Measurements from ENCODE around the gene NRCAM.

NRCAM gene

GRCh38 chr7:108308276-108308675, 148.0 kb downstream of the NRCAM start:
- TF ChIP-seq PPARA (CRISPR knock-in tag; IDR thresholded peaks at IDR 0.05; ENCODE audit: borderline replicate concordance) (no peak), BACH2 (CRISPR knock-in tag; IDR thresholded peaks at IDR 0.05; ENCODE audit: borderline replicate concordance) (no peak), ZC3H10 (CRISPR knock-in tag; IDR thresholded peaks at IDR 0.05) (no peak), ARNTL (CRISPR knock-in tag; IDR thresholded peaks at IDR 0.05; ENCODE audit: borderline replicate concordance, low read depth) (no peak), TCF4 (CRISPR knock-in tag; IDR thresholded peaks at IDR 0.05; ENCODE audit: borderline replicate concordance) (no peak), ISL1 (CRISPR knock-in tag; IDR thresholded peaks at IDR 0.05) (no peak), TSHZ2 (CRISPR knock-in tag; IDR thresholded peaks at IDR 0.05) (no peak), GLIS3 (CRISPR knock-in tag; IDR thresholded peaks at IDR 0.05) (no peak), TOX (CRISPR knock-in tag; IDR thresholded peaks at IDR 0.05; ENCODE audit: borderline replicate concordance) (no peak), ZNF8 (CRISPR knock-in tag; IDR thresholded peaks at IDR 0.05) (no peak), ZNF565 (CRISPR knock-in tag; conservative IDR thresholded peaks at IDR 0.05; ENCODE audit: low read depth) (no peak), OSR1 (CRISPR knock-in tag; IDR thresholded peaks at IDR 0.05) (no peak), ZFP3 (CRISPR knock-in tag; IDR thresholded peaks at IDR 0.05) (no peak), ESRRG (CRISPR knock-in tag; IDR thresholded peaks at IDR 0.05) (no peak)
- TF ChIP-seq, protein P1, sequence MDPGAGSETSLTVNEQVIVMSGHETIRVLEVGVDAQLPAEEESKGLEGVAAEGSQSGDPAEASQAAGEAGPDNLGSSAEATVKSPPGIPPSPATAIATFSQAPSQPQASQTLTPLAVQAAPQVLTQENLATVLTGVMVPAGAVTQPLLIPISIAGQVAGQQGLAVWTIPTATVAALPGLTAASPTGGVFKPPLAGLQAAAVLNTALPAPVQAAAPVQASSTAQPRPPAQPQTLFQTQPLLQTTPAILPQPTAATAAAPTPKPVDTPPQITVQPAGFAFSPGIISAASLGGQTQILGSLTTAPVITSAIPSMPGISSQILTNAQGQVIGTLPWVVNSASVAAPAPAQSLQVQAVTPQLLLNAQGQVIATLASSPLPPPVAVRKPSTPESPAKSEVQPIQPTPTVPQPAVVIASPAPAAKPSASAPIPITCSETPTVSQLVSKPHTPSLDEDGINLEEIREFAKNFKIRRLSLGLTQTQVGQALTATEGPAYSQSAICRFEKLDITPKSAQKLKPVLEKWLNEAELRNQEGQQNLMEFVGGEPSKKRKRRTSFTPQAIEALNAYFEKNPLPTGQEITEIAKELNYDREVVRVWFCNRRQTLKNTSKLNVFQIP (CRISPR knock-in tag; IDR thresholded peaks at IDR 0.05; ENCODE audit: borderline replicate concordance, low read depth), result no peak
- TF ChIP-seq, protein P2, sequence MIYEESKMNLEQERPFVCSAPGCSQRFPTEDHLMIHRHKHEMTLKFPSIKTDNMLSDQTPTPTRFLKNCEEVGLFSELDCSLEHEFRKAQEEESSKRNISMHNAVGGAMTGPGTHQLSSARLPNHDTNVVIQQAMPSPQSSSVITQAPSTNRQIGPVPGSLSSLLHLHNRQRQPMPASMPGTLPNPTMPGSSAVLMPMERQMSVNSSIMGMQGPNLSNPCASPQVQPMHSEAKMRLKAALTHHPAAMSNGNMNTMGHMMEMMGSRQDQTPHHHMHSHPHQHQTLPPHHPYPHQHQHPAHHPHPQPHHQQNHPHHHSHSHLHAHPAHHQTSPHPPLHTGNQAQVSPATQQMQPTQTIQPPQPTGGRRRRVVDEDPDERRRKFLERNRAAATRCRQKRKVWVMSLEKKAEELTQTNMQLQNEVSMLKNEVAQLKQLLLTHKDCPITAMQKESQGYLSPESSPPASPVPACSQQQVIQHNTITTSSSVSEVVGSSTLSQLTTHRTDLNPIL (CRISPR knock-in tag; IDR thresholded peaks at IDR 0.05; ENCODE audit: low read depth), result no peak
- ATAC-seq, result no peak

GRCh38 chr7:108307595-108307994, 148.6 kb downstream of the NRCAM start:
- no peak; the same call in 2 of the 3 replicates for ATAC-seq
- TF ChIP-seq BACH2 (CRISPR knock-in tag; IDR thresholded peaks at IDR 0.05; ENCODE audit: borderline replicate concordance), result no peak
- TF ChIP-seq ZNF565 (CRISPR knock-in tag; conservative IDR thresholded peaks at IDR 0.05; ENCODE audit: low read depth), result no peak
- TF ChIP-seq ZFP30 (CRISPR knock-in tag; IDR thresholded peaks at IDR 0.05), result no peak

DNA sequence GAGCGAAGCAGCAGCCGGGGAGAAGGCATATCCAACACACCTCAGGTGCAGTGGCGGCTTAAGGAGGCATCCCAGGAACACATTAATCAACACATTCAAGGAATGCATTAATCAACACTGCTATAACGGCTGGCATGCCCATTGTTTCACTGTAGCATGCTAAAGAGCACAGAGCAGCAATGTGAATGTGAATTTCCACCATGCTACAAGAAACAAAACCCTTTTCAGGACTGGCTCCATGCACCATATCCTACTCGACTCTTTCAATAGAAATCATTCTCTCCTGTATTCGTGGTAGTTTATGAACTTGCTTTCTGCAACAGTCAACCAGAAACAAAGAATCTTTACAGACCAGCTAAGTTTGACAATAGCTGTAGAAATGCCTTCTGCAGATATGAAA, 149.0 kb downstream of the NRCAM start:
- TF ChIP-seq, protein P2 (CRISPR knock-in tag; IDR thresholded peaks at IDR 0.05; ENCODE audit: low read depth), result no peak
- TF ChIP-seq OSR1 (CRISPR knock-in tag; IDR thresholded peaks at IDR 0.05), result no peak
- no peak for TF ChIP-seq GLIS3 (CRISPR knock-in tag; IDR thresholded peaks at IDR 0.05)
- no peak for TF ChIP-seq ESRRG (CRISPR knock-in tag; IDR thresholded peaks at IDR 0.05)
- no peak for TF ChIP-seq ZNF70 (CRISPR knock-in tag; IDR thresholded peaks at IDR 0.05)
- no peak for TF ChIP-seq CSDC2 (CRISPR knock-in tag; IDR thresholded peaks at IDR 0.05)
- no peak for ATAC-seq

DNA sequence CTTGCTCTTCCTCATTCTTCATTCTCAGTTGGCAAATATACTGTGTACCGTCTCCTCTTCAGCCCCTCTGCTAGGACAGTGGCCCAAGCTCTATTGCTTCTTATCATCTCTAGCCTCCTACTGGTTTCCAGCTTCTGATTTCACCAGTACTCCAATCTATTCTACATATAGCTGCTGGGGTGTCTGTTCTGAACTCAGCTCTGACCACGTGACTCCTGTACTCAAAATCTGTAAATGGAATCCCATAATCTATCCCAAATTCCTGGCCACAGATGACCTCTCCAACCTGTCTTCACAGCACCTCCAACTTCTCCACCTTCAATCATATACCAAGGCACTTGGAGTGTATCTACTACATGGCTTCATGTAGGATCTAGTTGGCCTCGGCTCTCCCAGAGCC, 152.9 kb downstream of the NRCAM start:
- ATAC-seq, result no peak
- TF ChIP-seq PPARA (CRISPR knock-in tag; IDR thresholded peaks at IDR 0.05; ENCODE audit: borderline replicate concordance) (no peak), ESRRG (CRISPR knock-in tag; IDR thresholded peaks at IDR 0.05) (no peak), TCF4 (CRISPR knock-in tag; IDR thresholded peaks at IDR 0.05; ENCODE audit: borderline replicate concordance) (no peak), CSDC2 (CRISPR knock-in tag; IDR thresholded peaks at IDR 0.05) (no peak), BACH2 (CRISPR knock-in tag; IDR thresholded peaks at IDR 0.05; ENCODE audit: borderline replicate concordance) (no peak), ZFP30 (CRISPR knock-in tag; IDR thresholded peaks at IDR 0.05) (no peak), SNAI2 (CRISPR knock-in tag; IDR thresholded peaks at IDR 0.05) (no peak), TOX (CRISPR knock-in tag; IDR thresholded peaks at IDR 0.05; ENCODE audit: borderline replicate concordance) (no peak), OSR1 (CRISPR knock-in tag; IDR thresholded peaks at IDR 0.05) (no peak), GLIS3 (CRISPR knock-in tag; IDR thresholded peaks at IDR 0.05) (no peak), ZFP3 (CRISPR knock-in tag; IDR thresholded peaks at IDR 0.05) (no peak), TSHZ2 (CRISPR knock-in tag; IDR thresholded peaks at IDR 0.05) (no peak), ZNF565 (CRISPR knock-in tag; conservative IDR thresholded peaks at IDR 0.05; ENCODE audit: low read depth) (no peak), ISL1 (CRISPR knock-in tag; IDR thresholded peaks at IDR 0.05) (no peak), RARB (CRISPR knock-in tag; IDR thresholded peaks at IDR 0.05) (no peak)
- TF ChIP-seq, protein P1 (CRISPR knock-in tag; IDR thresholded peaks at IDR 0.05; ENCODE audit: borderline replicate concordance, low read depth), result no peak
